A172 (cell line): ENCODE results near the gene MYO15B. TPM values are rescaled to one million over a fixed set of nuclear protein-coding genes. Genes with fewer than 3 reads are reported as not detected.
"Not testable (repeated sequence)": the region's sequence is repeated elsewhere in the genome, so short reads cannot be mapped to it uniquely, and the experiment has no call there.

Experiments
- DNase-seq: peaks from one replicate; pipeline ENCODE4 v3.0.0-alpha.2; 2015; ENCODE audit warnings: low spot score
- total RNA-seq: library from RNA; depleted of rRNA; stranded (reverse); fragments of >200 nt; shearing (Covaris generic); gene quantifications from 2 replicates; pipeline ENCODE4 v1.2.3, GENCODE V29; 2014

Gene MYO15B
- total RNA-seq, 1 experiment from 2014 or later, result 7.1 TPM

DNA sequence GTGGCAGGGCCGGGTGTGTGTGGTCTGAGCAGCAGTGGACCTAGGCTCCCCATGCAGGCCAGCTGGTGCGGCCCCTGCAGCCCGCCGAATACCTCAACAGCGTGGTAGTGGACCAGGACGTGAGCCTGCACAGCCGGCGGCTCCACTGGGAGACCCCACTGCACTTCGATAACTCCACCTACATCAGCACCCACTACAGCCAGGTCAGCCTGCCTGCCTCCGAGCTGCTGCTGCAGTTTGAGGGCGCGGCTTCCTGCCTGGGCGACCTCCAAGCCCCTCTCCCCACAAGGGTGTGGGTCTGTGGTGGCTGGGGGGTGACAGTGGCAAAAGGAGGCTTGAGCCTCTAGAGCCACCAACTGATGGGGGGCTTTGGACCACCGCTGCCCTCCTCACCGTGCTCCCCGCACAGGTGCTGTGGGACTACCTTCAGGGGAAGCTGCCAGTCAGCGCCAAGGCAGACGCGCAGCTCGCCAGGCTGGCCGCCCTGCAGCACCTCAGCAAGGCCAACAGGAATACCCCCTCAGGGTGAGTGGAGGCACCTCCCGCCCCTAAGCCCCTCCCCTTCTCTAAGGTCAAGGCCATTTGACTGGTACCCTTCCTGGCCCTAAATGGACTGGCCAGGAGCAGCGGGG lies 37.2 kb downstream of the MYO15B start:
- DNase-seq, result no peak

DNA sequence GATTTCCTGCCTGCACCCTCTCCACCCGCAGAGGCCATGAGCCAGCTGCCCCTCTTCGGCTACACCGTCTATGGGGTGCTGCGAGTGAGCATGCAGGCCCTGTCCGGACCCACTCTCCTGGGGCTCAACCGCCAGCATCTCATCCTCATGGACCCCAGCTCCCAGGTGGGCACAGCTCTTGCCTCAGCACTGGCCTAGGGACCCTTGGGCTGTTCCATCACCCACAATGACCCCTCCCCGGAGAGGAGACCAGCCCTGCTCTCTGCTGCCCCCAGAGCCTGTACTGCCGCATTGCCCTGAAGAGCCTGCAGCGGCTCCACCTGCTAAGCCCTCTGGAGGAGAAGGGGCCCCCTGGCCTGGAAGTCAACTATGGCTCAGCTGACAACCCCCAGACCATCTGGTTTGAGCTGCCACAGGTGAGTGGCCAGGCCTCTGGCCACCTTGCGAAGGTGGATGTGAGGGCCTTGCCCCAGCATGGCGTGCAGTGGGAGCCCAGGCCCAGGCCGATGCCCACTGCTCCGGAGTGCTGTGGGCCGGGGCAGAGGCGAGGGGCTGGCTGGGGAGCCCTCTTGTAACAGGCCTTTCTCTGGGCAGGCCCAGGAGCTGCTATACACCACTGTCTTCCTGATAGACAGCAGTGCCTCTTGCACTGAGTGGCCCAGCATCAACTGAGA lies 38.4 kb downstream of the MYO15B start:
- DNase-seq, result peak; percentile 18

DNA sequence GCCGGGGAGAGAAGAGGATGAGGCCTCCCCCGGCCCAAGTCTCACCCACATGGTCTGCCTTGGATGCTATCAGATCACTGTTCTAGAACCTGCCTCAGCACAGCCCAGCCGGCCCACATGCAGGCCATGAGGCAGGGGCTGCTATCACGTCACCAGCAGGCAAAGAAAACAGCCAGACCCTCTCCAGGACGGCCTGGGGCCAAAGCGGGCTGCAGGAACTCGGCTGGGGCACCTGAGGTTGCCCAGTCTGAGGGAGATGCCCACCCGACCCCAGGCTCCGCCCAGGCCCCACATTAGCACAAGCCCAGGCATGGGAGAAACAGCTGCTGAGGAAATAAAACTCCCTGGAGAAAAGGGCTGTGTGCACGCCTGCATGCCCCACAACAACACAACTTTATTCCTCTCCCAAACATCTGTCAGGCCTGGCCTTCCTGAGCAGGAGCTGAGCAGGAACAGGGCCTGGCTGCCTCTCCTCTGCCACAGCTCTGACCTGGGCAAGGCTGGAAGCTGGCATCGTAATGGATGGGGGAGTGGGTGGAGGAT lies 39.0 kb downstream of the MYO15B start:
- DNase-seq, result no peak

DNA sequence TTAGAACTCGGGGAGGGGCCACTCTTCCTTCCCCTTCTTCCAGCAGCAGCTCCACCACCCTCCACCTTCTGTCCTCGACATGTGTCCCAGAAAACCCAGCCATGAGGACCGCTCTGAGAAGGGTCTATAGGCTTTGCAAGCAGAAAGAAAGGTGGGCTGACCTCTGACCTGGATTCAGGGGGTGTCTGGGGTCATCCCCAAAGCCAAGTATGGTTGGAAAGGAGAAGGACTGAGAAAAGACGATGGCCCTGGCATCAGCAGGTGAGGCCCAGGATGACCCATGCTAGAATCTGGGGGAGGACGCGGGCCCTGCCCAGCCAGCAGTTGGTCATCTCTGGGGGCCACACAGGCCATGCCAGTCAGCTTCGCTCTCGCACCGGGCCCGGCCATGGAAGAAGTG lies 39.5 kb downstream of the MYO15B start:
- no peak for DNase-seq

DNA sequence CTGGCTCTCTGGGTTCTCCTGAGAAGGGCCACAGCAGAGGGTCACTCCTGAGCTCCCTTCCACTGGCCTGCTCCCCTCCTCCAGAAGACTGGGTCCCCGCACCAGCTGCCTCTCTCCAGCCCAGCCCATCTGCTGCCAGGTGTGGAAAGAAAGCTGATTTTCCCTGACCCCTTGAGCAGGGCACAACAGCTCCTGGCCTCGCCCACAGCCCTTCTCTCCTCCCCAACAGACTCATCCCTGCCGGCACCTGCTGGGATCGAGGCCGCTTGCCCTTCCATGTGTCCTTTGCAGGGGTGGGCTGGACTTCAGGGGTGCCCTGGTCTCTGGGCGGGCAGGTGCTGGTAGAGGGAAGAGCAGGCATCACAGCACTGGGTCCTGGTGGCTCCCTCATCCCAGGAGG lies 40.8 kb downstream of the MYO15B start:
- no peak for DNase-seq

DNA sequence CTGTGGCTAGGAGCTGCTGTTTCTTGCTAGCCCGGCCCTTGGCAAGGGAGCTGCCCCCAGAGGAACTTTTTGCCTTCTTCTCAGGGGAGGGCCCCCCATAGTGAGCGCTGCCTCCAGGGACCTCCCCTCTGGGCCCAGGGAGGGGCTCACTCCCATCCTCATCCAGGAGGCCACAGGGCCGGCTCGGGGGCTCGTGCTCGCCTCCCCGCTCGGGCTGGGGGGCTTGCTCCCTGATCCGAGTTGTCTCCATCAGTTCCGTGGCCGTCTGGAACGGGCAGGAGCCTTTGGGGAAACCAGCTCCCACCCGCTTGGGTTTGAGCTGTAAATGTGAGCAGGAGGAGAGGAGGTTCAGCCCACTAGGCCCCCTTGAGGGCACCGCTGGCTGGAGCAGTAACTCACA lies 41.6 kb downstream of the MYO15B start:
- no peak for DNase-seq

DNA sequence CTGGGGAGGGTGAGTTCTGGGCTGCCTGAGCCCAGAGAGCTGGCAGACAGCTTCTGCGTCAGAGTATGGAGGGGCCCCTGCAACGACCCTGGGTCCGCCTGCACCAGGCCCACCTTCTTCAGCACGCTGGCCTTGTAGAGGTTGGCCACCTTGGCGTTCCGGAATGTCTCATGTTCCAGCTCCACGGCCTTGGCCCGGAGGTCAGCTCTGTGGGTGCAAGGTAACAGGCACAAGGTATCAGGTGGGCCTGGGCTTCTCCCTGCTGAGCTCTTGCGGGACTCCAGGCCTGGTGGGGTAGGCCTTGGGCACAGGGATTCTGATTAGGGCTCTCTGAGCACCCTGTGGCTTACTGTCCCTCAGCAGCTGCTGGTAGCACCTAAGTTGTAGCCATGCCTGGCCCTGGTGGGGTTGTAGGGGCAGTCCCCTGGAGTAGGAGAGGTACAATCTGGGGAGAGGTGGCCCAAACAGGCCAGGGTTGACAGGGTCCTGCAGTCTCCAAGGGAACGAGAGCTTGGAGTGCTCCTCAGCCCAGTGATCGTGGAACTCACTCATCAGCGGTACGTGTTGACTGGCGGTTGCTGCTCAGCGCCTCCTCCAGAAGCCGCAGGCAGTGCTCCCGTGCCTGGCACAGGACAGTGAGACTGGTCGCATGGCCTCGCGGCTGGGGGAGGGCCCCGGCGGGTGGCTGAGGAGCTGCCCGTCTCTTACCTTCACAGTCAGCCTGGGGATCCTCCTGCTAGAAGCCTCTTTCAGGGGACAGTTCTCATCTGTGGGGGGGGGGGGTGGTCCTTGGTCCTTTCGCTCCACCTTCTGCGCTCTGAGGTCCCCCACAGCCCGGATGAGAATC lies 42.7 kb downstream of the MYO15B start:
- DNase-seq, result no peak

DNA sequence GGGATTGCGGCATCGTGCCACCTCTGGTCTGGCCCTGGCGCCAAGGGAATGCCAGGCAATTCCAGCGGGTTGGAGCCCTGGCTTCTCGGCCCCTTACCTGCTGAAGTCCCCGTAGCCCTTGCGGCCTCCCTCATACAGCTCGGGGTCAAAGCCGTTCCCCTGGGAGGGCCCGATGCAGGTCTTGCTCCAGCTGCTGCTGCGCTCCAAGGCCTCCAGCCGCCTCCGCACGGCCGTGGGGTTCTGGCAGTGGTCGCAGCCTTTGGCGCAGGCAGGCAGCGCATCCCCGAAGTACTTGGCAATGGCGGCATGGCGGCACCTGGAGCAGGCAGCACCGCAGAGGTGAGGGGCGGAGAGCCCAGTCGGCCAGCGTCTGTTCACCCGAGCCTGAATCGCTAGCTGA lies 43.8 kb downstream of the MYO15B start:
- DNase-seq, result no peak

DNA sequence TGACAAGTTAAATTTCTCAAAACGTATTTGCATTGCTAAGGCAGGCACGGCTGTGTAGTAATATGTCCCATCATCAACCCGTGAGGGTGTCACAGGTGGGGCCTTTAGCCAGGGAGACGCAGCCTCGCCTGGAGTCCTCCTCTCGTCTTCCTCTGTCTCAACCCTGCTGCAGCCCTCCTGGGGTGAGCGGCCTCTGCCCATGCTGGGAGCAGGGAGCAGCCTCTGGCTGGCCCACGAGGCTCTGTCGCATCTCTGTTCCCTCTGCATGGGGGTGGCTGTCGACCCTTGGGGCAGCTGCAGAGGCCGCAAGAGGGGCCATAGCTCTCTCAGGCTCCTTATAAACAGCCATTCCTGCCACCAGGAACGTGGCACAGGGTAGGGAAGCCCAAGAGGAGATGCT lies 44.8 kb downstream of the MYO15B start:
- DNase-seq, result no peak

DNA sequence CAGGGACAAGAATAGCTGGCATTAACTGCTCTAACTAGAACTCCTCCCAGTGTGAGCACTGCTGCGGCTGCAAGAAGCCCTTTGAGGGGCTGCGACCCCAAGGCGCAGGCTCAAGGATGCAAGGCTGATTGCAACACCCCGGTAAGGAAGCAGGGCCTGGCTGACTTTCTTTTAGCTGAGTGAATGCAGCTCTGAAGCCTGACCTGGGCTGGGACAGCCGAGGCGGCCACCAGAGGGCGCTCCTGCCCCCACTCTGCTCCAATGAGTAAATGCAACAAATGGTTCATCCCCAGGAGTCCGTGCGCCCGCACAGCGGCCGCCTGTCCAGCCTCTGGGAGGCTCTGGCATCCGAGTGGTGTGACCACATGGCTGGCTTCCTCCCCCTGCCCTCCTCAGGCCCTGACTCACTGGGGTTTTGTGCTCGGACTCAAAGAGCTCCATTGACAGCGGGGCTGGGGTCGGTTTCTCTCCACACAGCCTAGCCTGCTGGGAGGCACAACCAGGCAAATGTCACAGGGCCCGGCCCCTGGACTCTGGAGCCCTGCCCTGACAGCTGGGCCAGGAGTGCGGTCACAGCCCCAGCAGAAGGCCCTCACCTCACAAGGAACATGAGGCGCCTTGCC lies 45.4 kb downstream of the MYO15B start, which contains the start of gene SMIM5:
TSS of gene SMIM5 (plus strand) at position 572 of the 623 bp plus-strand sequence. CDS start 6,768 bp downstream, outside the sequence.
- peak; percentile 81 for DNase-seq

DNA sequence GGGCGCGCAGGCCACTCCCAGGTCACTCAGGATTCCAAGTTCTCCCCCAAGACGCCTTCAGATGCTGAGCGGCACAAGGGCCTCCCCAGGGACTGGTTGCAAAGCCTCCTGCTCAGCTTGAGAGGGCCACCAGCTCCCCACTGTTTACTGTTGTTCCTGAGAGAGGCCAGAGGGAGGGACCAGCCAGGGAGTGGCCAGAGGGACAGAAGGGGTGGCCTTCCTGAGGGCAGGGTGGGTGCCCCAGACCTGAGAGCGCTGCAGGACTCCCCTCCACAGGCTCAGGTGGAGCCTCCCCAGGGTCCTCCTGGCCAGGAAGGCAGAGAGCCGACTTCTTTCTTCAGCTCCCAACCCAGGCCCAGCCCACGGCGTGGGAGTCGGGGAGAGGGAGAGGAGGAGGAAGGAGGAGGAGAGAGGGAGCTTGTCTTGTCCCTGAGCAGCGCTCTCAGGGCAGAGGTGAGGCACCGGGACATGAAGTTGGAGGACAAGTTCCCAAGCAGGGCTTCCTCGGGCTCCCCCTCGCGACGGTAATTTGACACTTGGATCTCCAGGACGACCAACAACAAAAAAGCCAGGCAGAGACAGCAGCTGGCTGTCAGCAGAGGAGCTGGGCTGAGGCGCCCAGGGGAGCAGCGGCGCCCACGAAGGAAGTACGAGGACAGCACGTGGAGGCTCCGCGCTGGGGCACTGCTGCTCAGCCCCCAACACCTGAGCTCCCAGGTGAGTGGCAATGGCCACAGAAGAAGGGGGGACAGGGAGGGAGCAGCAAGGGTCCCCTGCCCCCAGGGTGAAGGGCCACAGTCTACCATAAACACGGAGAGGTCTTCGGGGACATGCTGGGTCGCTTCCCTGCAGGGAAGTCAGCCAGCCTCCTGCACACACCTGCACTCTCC lies 46.1 kb downstream of the MYO15B start:
- DNase-seq, result peak; percentile 87

DNA sequence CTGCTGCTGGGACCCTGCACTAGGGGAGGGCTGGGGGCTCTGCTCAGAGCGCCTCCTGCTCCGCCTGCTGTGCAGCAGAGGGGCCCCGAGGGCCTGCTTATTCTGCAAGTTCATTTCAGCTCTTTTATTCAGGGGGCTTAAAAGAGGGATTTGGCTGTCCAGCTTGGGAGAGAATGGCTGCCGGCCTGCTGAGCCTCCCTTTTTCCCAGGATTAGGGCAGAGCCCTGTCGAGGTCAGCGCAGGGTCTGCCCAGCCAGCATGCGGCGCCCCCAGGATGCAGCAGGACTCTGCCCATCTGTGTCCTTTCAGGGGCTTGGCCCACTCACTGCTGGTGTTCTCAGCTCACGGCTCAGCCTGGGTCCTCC lies 46.8 kb downstream of the MYO15B start:
- DNase-seq, result no peak

DNA sequence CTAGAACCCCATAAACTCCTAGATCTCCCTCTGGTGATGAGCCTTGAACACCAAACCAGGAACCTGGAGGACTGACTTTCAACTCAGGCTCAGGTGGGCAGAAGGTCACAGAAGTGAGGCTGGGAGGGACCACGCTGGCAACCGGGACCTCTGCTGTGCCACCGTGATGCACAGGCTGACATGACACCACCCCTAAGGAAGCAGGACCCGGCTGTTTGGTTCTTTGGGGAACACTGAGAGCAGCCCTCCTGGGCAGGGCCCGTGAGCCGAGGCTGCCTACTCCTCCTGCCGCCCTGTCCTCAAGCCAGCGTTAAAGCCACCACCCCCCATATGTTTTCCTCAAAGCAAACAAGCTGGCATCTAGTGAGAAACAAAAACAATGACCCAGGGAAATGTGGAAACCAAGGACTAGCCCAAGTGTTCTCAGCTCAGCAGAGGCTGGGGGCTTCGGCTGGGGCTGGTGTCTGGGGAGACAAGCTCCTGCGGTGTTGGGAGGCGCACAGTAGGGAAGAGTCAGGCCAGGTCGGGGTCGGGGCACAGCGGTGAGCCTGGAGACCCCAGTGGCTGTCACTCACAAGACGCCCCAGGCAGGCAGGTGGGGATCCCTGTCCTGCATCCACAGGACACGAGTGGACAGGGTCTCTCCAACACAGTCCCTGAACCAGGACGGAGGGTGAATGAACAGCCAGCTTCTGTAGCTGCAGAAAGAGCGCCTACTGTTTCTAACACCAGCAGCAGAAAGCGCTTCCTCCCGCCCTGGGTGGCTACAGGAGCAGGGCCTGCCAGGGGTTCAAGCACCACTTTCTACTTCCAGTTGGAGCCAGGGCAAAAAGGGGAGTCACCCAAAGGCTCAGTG lies 47.4 kb downstream of the MYO15B start:
- no peak for DNase-seq

DNA sequence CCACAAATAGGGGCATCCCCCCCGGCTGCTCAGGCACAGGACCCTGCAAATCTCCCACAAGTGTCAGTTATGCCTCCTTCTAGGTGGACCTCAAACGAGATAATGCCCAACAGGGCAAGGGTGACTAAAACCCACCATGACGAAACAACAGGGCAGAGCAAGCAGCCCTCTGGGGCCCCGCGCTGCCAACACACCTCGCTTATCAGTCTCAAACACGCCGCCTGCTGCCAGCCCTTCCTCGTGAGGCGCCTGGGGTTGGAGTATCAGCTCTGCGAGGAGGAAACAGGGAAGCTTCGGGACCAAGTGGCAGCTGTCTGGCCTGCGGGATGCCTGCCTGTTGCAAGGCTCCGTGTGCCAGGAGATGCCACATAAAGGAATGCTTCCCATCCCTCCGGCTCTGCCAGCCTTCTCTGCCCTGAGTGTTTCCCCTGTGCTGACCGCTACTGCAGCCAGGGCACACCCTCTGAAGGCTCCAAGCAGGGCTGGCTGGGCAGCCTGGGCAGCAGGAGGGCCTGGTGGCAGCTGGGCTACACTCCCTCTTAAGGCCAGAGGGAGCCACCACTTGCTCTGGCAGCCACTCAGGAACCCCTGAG lies 48.1 kb downstream of the MYO15B start:
- no peak for DNase-seq

DNA sequence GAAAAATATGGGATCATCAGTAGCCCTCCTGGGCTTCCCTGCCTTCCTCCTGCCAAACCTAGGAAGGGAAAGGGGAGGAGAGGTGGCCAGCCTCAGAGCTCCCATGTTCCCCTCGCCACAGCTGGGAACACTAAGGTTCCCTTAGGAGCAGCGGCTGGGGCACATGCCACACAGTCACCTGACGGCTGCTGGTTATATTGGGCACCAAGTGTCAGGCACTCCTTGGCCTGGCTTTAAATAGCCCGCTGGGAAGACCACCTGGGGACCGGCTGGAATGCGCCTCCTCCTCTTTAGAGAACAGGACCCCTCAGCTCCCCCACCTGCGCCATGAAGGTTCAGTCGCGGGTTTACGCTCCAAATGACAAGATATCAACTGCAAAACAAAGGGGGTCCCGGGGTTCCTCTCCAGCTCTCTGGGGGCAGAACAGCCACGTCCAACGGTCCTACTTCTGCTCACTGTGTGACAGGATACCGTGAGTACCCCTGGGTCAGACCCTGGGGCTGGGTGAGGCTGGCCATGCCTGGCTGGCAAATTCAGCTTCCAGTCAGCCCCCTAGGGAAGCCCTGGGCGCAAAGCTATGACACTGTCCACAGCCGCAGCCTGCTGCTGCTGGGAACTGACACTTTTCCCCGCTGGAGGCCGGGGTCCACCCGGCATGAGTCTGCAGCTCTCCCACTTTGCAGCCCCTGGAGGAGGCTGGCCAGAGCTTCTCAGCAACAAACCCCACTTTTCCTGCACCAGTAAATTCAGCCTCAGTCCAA lies 49.0 kb downstream of the MYO15B start:
- DNase-seq, result no peak

DNA sequence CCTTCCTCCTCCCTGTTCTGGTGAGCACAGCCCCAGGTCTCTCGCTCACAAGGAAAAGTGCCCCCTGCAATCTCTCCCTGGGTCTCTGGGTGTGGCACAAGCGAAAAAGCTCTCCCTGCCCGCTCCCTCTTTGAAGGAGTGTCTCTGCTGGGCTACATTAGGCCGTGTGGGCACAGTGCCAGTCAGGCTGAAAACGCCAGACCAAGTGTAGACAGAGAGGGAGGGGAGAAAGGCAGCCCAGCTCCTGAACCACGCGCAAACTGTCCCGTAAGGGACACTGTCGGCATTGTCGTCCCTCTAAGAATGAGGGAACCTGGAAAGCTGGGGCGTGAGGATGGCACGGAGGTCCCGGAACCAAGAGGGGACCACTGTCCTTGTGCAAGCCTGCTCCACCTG lies 49.5 kb downstream of the MYO15B start:
- DNase-seq, result no peak

DNA sequence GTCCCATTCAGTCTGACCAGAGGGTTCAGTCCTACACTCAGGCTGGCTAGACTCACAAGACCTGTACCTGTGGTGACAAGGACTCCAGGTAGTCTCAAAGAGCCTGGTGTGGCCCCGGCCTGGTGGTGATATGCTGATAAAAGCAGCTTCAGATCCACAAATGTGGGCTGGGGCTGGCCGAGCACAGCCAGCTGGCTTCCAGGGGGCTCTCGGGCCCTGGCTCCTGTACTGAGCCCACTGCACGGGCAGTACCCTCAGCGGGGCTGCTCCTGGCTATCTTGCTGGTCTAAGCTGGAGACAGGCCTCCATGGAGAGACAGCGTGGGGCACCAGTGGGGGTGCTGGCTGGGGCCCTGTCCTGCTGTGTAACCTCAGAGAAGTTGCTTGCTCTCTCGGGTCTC lies 50.0 kb downstream of the MYO15B start:
- no peak for DNase-seq

DNA sequence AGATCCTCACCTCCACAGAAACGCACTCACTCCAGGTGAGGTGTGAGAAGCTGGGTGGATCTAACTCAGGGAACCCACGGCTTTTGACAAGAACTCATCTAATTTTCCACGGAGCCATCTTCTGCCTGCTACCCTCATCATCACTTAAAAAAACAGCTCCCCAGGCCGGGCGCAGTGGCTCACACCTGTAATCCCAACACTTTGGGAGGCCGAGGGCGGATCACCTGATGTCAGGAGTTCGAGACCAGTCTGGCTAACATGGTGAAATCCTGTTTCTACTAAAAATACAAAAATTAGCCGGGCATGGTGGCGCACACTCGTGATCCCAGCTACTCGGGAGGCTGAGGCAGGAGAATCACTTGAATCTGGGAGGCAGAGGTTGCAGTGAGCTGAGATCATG lies 50.4 kb downstream of the MYO15B start:
- not testable (repeated sequence) for DNase-seq

DNA sequence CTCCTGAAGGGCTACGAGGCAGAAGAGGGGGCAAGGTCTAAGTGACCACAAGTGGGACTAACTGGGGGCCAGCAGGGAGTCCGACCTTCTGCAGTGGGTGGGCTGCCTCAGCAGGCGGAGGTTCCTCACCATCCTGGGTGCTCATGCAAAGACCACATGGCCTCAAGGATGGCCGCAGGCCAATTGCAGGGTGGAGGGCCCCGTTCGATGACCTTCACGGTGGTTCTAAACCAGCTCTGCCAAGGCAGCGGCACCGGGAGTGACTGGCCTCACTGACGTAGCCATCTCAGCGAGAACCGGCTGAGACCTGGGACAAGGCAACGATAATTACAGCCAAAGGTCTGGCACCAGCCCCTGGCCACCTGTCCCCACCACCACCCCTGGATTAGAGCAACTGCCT lies 51.3 kb downstream of the MYO15B start:
- no peak for DNase-seq
